ENCODE data around the gene STX8.

DNA sequence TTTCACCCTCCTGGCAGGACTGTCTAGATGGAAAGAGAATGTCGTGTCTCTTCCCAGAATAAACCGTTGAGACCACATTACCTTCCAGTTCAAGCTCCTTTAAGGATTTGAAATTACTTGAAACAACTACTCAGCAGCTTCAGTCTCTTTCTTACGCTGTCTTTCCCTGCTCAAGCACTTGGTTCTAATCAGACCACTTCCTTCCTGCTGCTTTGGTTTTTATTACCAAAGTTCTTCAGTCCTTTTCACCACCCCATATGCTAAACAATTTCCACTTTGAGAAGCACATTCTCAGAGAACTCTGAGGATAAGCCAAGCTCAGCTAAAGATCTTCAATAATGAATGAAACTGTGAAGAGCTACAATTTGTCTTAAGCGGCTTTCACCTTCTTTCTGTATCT lies 105.4 kb downstream of the STX8 start:
- TF ChIP-seq POLR2A (IDR thresholded peaks at IDR 0.05) = no peak
- TF ChIP-seq, protein P1, sequence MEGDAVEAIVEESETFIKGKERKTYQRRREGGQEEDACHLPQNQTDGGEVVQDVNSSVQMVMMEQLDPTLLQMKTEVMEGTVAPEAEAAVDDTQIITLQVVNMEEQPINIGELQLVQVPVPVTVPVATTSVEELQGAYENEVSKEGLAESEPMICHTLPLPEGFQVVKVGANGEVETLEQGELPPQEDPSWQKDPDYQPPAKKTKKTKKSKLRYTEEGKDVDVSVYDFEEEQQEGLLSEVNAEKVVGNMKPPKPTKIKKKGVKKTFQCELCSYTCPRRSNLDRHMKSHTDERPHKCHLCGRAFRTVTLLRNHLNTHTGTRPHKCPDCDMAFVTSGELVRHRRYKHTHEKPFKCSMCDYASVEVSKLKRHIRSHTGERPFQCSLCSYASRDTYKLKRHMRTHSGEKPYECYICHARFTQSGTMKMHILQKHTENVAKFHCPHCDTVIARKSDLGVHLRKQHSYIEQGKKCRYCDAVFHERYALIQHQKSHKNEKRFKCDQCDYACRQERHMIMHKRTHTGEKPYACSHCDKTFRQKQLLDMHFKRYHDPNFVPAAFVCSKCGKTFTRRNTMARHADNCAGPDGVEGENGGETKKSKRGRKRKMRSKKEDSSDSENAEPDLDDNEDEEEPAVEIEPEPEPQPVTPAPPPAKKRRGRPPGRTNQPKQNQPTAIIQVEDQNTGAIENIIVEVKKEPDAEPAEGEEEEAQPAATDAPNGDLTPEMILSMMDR (IDR thresholded peaks at IDR 0.05) = no peak
